ENCODE results near the gene GDF15. TPM values are rescaled to one million over a fixed set of nuclear protein-coding genes. Genes with fewer than 3 reads are reported as not detected.

GDF15 gene
- polyA plus RNA-seq, 1 of the 3 experiments (the other 2 are of a cell fraction), result 129 TPM

DNA sequence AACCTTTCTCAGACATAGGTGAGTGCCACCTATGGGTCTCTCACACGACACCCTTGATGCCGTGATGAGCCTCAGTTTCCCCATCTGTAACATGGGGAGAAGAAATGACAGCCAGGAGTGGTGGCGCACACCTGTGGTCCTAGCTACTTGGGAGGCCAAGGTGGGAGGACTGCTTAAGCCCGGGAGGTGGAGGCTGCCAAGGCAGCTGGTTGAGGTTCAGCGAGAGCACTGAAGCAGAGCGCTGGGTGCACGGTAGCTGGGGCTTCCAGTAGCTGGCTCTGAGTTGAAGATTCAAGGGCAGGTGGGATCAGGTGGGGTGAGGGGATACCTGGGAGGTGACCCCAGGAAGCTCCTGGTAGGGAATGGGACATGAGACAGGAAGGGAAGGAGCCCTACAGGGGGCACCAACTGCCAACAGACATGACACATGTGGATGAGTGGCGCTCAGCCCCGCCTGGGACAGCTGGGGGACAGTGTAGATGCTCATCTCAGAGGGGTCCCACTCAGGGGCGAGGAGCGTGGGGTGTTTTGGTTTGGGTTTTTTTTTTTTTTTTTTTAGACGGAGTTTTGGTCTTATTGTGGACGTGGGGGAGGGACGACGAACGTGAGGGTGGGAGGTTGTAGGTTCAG, 26.8 kb downstream of the GDF15 start:
- no peaks in the 10 kb centered on the region for H3K36me3 ChIP-seq (replicated peaks in 1 of 2; ENCODE audit: control insufficient read depth in 1 of 2, insufficient read depth in 2 of 2, low read length in 1 of 2)
- DNase-seq, result no peak
- H3K27me3 ChIP-seq (ENCODE audit: insufficient read depth), result no peaks in the 10 kb centered on the region
- no peaks in the 10 kb centered on the region for H3K9me3 ChIP-seq
- TF ChIP-seq, protein P1, sequence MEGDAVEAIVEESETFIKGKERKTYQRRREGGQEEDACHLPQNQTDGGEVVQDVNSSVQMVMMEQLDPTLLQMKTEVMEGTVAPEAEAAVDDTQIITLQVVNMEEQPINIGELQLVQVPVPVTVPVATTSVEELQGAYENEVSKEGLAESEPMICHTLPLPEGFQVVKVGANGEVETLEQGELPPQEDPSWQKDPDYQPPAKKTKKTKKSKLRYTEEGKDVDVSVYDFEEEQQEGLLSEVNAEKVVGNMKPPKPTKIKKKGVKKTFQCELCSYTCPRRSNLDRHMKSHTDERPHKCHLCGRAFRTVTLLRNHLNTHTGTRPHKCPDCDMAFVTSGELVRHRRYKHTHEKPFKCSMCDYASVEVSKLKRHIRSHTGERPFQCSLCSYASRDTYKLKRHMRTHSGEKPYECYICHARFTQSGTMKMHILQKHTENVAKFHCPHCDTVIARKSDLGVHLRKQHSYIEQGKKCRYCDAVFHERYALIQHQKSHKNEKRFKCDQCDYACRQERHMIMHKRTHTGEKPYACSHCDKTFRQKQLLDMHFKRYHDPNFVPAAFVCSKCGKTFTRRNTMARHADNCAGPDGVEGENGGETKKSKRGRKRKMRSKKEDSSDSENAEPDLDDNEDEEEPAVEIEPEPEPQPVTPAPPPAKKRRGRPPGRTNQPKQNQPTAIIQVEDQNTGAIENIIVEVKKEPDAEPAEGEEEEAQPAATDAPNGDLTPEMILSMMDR (IDR thresholded peaks at IDR 0.05), result no peak
- no peak for TF ChIP-seq RXRA (IDR thresholded peaks at IDR 0.05; ENCODE audit: borderline replicate concordance, low read depth)
- TF ChIP-seq FOSL2 (IDR thresholded peaks at IDR 0.05; ENCODE audit: borderline replicate concordance, low read depth), result no peak
- TF ChIP-seq RCOR1 (IDR thresholded peaks at IDR 0.05; ENCODE audit: low read length), result no peak
- no peak for TF ChIP-seq RAD21 (IDR thresholded peaks at IDR 0.05; ENCODE audit: low read length)
- TF ChIP-seq SIN3A (IDR thresholded peaks at IDR 0.05; ENCODE audit: borderline replicate concordance, low read depth, low read length), result no peak
- TF ChIP-seq, protein P2, sequence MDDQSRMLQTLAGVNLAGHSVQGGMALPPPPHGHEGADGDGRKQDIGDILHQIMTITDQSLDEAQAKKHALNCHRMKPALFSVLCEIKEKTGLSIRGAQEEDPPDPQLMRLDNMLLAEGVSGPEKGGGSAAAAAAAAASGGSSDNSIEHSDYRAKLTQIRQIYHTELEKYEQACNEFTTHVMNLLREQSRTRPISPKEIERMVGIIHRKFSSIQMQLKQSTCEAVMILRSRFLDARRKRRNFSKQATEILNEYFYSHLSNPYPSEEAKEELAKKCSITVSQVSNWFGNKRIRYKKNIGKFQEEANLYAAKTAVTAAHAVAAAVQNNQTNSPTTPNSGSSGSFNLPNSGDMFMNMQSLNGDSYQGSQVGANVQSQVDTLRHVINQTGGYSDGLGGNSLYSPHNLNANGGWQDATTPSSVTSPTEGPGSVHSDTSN (IDR thresholded peaks at IDR 0.05), result no peak
- TF ChIP-seq, protein P3, sequence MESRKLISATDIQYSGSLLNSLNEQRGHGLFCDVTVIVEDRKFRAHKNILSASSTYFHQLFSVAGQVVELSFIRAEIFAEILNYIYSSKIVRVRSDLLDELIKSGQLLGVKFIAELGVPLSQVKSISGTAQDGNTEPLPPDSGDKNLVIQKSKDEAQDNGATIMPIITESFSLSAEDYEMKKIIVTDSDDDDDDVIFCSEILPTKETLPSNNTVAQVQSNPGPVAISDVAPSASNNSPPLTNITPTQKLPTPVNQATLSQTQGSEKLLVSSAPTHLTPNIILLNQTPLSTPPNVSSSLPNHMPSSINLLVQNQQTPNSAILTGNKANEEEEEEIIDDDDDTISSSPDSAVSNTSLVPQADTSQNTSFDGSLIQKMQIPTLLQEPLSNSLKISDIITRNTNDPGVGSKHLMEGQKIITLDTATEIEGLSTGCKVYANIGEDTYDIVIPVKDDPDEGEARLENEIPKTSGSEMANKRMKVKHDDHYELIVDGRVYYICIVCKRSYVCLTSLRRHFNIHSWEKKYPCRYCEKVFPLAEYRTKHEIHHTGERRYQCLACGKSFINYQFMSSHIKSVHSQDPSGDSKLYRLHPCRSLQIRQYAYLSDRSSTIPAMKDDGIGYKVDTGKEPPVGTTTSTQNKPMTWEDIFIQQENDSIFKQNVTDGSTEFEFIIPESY (IDR thresholded peaks at IDR 0.05; ENCODE audit: borderline replicate concordance, low read depth), result no peak
- H2AFZ ChIP-seq (ENCODE audit: low read depth), result no peak overlapping the region
- POLR2A ChIA-PET, result interaction anchor here (0.5 to 1.5 kb wide), 2 partner anchors 83 to 90 kb away, joined by 4 to 7 read pairs; partner anchors contain the start of gene LSM4
- H3K9ac ChIP-seq, result no peak overlapping the region
- H3K9me2 ChIP-seq, result no peaks in the 10 kb centered on the region
- no peak overlapping the region for H3K4me3 ChIP-seq (ENCODE audit: low read depth in 2 of 2, low read length in 1 of 2)
- 62% methylated on average over 12 of the region's 16 CpGs for WGBS (ENCODE audit: low lambda C conversion rate)
- H3K4me2 ChIP-seq, result no peak overlapping the region
- CTCF ChIA-PET, result interaction anchor here (0.9 to 12.1 kb wide), 13 partner anchors 8 to 204 kb away, joined by 3 to 217 read pairs (median 6); partner anchors contain the start of genes GDF15 and PGPEP1
- H4K20me1 ChIP-seq (ENCODE audit: insufficient read depth), result no peaks in the 10 kb centered on the region
- H3K27ac ChIP-seq (ENCODE audit: low read depth in 2 of 2, low read length in 1 of 2), result no peak overlapping the region
- H3K79me2 ChIP-seq (ENCODE audit: insufficient read depth), result no peaks in the 10 kb centered on the region
- H3F3A ChIP-seq (replicated peaks; ENCODE audit: insufficient read depth), result peaks cover 13% of the 10 kb centered on the region
- H3K4me1 ChIP-seq (ENCODE audit: control insufficient read depth in 1 of 2, insufficient read depth in 2 of 2, low read depth in 1 of 2, low read length in 1 of 2), result peaks cover 26 to 32% of the 10 kb centered on the region in 2 experiments; a peak in 3 of 4 replicates

DNA sequence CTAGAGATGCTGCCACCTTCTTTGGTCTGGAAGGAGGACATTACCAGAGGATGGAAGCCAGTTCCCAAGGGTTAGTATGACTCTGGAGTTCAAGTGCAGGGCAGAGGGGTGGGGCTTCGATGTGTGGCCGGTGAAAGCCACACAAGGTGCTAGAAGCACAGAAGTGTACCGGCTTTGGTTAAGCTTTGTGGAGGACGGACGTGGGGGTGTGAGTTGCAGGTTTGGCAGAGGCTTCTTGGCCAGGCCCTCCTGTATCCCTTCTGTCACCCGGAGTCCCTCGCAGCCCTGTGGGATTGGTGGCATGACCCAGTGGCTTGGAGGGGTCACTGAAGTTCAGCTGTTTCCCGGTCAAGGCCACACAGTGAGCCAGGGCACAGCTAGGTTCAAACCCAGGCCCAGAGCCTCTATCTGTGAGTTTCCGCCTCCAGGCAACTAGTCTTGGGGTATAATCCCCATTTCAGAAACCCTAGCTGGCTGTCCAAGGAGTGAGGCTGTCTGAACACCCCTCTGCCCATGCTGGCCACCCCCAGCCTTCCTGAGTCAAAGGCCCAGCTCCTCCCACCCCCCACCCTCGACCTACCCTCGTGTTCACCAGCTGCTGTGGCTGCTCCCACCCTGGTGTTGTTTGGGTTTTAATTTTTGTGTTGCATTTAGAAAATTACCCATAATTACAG, 28.7 kb downstream of the GDF15 start:
- H3K9me2 ChIP-seq, result no peaks in the 10 kb centered on the region
- peaks cover 39 to 44% of the 10 kb centered on the region in 2 experiments; a peak in 3 of 4 replicates for H3K4me1 ChIP-seq (ENCODE audit: control insufficient read depth in 1 of 2, insufficient read depth in 2 of 2, low read depth in 1 of 2, low read length in 1 of 2)
- H2AFZ ChIP-seq (ENCODE audit: low read depth), result 0 out of 2 replicates have a peak overlapping the region, but pooled peaks have one; percentile 29
- POLR2A ChIA-PET, result interaction anchor here (1.5 to 1.7 kb wide), 2 partner anchors 92 to 133 kb away, joined by 7 read pairs; partner anchors contain the start of genes JUND and LSM4
- H3K79me2 ChIP-seq (ENCODE audit: insufficient read depth), result peaks cover 6% of the 10 kb centered on the region; the same call in 1 of the 2 replicates
- 73% methylated on average over 9 of the region's 11 CpGs for WGBS (ENCODE audit: low lambda C conversion rate)
- no peak overlapping the region for H3K9ac ChIP-seq
- H3K4me3 ChIP-seq (ENCODE audit: low read depth in 2 of 2, low read length in 1 of 2), result no peak overlapping the region
- peaks cover 22% of the 10 kb centered on the region for H3F3A ChIP-seq (replicated peaks; ENCODE audit: insufficient read depth)
- no peak overlapping the region for H3K27ac ChIP-seq (ENCODE audit: low read depth in 2 of 2, low read length in 1 of 2)
- DNase-seq, result no peak
- H3K36me3 ChIP-seq (replicated peaks in 1 of 2; ENCODE audit: control insufficient read depth in 1 of 2, insufficient read depth in 2 of 2, low read length in 1 of 2), result no peaks in the 10 kb centered on the region
- no peaks in the 10 kb centered on the region for H3K27me3 ChIP-seq (ENCODE audit: insufficient read depth)
- no peaks in the 10 kb centered on the region for H3K9me3 ChIP-seq
- H4K20me1 ChIP-seq (ENCODE audit: insufficient read depth), result no peaks in the 10 kb centered on the region
- H3K4me2 ChIP-seq, result no peak overlapping the region; the same call in 1 of the 2 replicates
- CTCF ChIA-PET, result interaction anchor here (0.9 to 12.1 kb wide), 8 partner anchors 26 to 206 kb away, joined by 3 to 217 read pairs (median 8); partner anchors contain the start of genes GDF15 and JUND
- TF ChIP-seq, protein P3 (IDR thresholded peaks at IDR 0.05; ENCODE audit: borderline replicate concordance, low read depth), result no peak
- TF ChIP-seq RXRA (IDR thresholded peaks at IDR 0.05; ENCODE audit: borderline replicate concordance, low read depth), result no peak
- TF ChIP-seq, protein P4, sequence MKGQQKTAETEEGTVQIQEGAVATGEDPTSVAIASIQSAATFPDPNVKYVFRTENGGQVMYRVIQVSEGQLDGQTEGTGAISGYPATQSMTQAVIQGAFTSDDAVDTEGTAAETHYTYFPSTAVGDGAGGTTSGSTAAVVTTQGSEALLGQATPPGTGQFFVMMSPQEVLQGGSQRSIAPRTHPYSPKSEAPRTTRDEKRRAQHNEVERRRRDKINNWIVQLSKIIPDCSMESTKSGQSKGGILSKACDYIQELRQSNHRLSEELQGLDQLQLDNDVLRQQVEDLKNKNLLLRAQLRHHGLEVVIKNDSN (IDR thresholded peaks at IDR 0.05; ENCODE audit: borderline replicate concordance, low read depth), result no peak
- TF ChIP-seq, protein P5, sequence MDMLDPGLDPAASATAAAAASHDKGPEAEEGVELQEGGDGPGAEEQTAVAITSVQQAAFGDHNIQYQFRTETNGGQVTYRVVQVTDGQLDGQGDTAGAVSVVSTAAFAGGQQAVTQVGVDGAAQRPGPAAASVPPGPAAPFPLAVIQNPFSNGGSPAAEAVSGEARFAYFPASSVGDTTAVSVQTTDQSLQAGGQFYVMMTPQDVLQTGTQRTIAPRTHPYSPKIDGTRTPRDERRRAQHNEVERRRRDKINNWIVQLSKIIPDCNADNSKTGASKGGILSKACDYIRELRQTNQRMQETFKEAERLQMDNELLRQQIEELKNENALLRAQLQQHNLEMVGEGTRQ (IDR thresholded peaks at IDR 0.05; ENCODE audit: borderline replicate concordance, low read depth, low read length), result no peak
